Hepatocyte (in vitro differentiated cells): ENCODE measurements around the gene ITPR1.

Experiments
- CTCF ChIP-seq: fragments of 200-600 bp; sonication (generic); IDR thresholded peaks from 2 replicates; pipeline ENCODE4 v1.5.1; 2016; ENCODE audit warnings: antibody characterized with exemption, mild to moderate bottlenecking; ENCODE audit not compliant: poor library complexity
- EZH2phosphoT487 ChIP-seq: fragments of 200-600 bp; sonication (generic); IDR thresholded peaks from one replicate; pipeline ENCODE4 v1.6.1; 2018; ENCODE audit warnings: antibody characterized with exemption, mild to moderate bottlenecking, low read depth, moderate library complexity; ENCODE audit not compliant: unreplicated experiment, severe bottlenecking

- TF ChIP-seq CTCF (no peak), EZH2phosphoT487 (no peak)
Observed at GRCh38 chr3:4564270-4564669, 71.1 kb downstream of the ITPR1 start.
